ENCODE data around the gene TRIM63. TPM values are rescaled to one million over a fixed set of nuclear protein-coding genes. Genes with fewer than 3 reads are reported as not detected.

Gene TRIM63
- total RNA-seq, 2 donors from 2014 or later: not detected

- H3K36me3 Mint-ChIP-seq (ENCODE audit: low read depth): no peaks in the 10 kb centered on the region
- H3K27me3 Mint-ChIP-seq (ENCODE audit: insufficient read depth): peaks cover 5% of the 10 kb centered on the region
- Histone ChIP-seq H3K9ac (ENCODE audit: extremely low read depth, low read length, poor library complexity, severe bottlenecking) (no peak overlapping the region), H3K27ac (ENCODE audit: low read depth, low read length) (no peak overlapping the region), H3K4me3 (ENCODE audit: low read length) (no peak overlapping the region), H3K4me1 (ENCODE audit: control insufficient read depth, insufficient read depth, low read length) (no peaks in the 10 kb centered on the region), H3K9me3 (ENCODE audit: control insufficient read depth, low read length) (no peaks in the 10 kb centered on the region), H3K36me3 (ENCODE audit: control insufficient read depth, insufficient read depth, low read length) (no peaks in the 10 kb centered on the region), H3K27me3 (ENCODE audit: control insufficient read depth, insufficient read depth, low read length, poor library complexity, severe bottlenecking) (no peaks in the 10 kb centered on the region)
- no peak overlapping the region for H3K27ac Mint-ChIP-seq
- no peak for TF ChIP-seq CTCF (conservative IDR thresholded peaks at IDR 0.05)
- H3K4me3 Mint-ChIP-seq: no peak overlapping the region
- WGBS, 2 experiments (ENCODE audit: insufficient coverage in 1 of 2, insufficient read length in 1 of 2): 90 to 94% methylated on average over 3 to 4 of the region's 4 CpGs
- no peak for DNase-seq
- H3K9me3 Mint-ChIP-seq: no peaks in the 10 kb centered on the region
- no peaks in the 10 kb centered on the region for H3K4me1 Mint-ChIP-seq
Observed at GRCh38 chr1:26005434-26006105, 61.9 kb downstream of the TRIM63 start.

GRCh38 chr1:26003756-26004155, 63.7 kb downstream of the TRIM63 start:
- Histone ChIP-seq H3K27me3 (ENCODE audit: control insufficient read depth, insufficient read depth, low read length, poor library complexity, severe bottlenecking) (no peaks in the 10 kb centered on the region), H3K27ac (ENCODE audit: low read depth, low read length) (no peak overlapping the region), H3K9ac (ENCODE audit: extremely low read depth, low read length, poor library complexity, severe bottlenecking) (no peak overlapping the region), H3K9me3 (ENCODE audit: control insufficient read depth, low read length) (no peaks in the 10 kb centered on the region), H3K36me3 (ENCODE audit: control insufficient read depth, insufficient read depth, low read length) (no peaks in the 10 kb centered on the region), H3K4me3 (ENCODE audit: low read length) (no peak overlapping the region), H3K4me1 (ENCODE audit: control insufficient read depth, insufficient read depth, low read length) (no peaks in the 10 kb centered on the region)
- no peak for DNase-seq
- H3K27me3 Mint-ChIP-seq (ENCODE audit: insufficient read depth): peaks cover 5% of the 10 kb centered on the region
- 88 to 91% methylated on average over 2 of the region's 2 CpGs for WGBS, 2 experiments (ENCODE audit: insufficient coverage in 1 of 2, insufficient read length in 1 of 2)
- H3K27ac Mint-ChIP-seq: no peak overlapping the region
- no peaks in the 10 kb centered on the region for H3K36me3 Mint-ChIP-seq (ENCODE audit: low read depth)
- no peaks in the 10 kb centered on the region for H3K9me3 Mint-ChIP-seq
- peaks cover 6% of the 10 kb centered on the region for H3K4me1 Mint-ChIP-seq
- H3K4me3 Mint-ChIP-seq: no peak overlapping the region
- TF ChIP-seq CTCF (conservative IDR thresholded peaks at IDR 0.05): no peak

- no peaks in the 10 kb centered on the region for H3K9me3 ChIP-seq (ENCODE audit: control insufficient read depth, low read length)
- WGBS, 2 experiments (ENCODE audit: insufficient coverage in 1 of 2, insufficient read length in 1 of 2): 93 to 100% methylated on average over 1 to 4 of the region's 4 CpGs
- H3K36me3 ChIP-seq (ENCODE audit: control insufficient read depth, insufficient read depth, low read length): no peaks in the 10 kb centered on the region
- H3K36me3 Mint-ChIP-seq (ENCODE audit: low read depth): no peaks in the 10 kb centered on the region
- no peak overlapping the region for H3K9ac ChIP-seq (ENCODE audit: extremely low read depth, low read length, poor library complexity, severe bottlenecking)
- H3K9me3 Mint-ChIP-seq: no peaks in the 10 kb centered on the region
- DNase-seq: no peak
- no peaks in the 10 kb centered on the region for H3K4me1 ChIP-seq (ENCODE audit: control insufficient read depth, insufficient read depth, low read length)
- no peak overlapping the region for H3K27ac Mint-ChIP-seq
- peaks cover 5% of the 10 kb centered on the region for H3K27me3 Mint-ChIP-seq (ENCODE audit: insufficient read depth)
- peaks cover 11% of the 10 kb centered on the region for H3K4me1 Mint-ChIP-seq
- no peak overlapping the region for H3K27ac ChIP-seq (ENCODE audit: low read depth, low read length)
- H3K27me3 ChIP-seq (ENCODE audit: control insufficient read depth, insufficient read depth, low read length, poor library complexity, severe bottlenecking): no peaks in the 10 kb centered on the region
- no peak for TF ChIP-seq CTCF (conservative IDR thresholded peaks at IDR 0.05)
- H3K4me3 ChIP-seq (ENCODE audit: low read length): no peak overlapping the region
- H3K4me3 Mint-ChIP-seq: no peak overlapping the region
Observed at GRCh38 chr1:26003262-26003661, 64.2 kb downstream of the TRIM63 start.

Other genes starting within 250 kb of the TRIM63 start
- 10 to 100 TPM; 31.6 to 36.2 TPM for gene MTFR1L, start 247.7 kb downstream of the TRIM63 start, total RNA-seq
- 10 to 100 TPM; 14.3 to 19.5 TPM for gene AUNIP, start 208.2 kb downstream of the TRIM63 start, total RNA-seq
- gene PAQR7, start 191.9 kb downstream of the TRIM63 start, total RNA-seq: 10 to 100 TPM; 11.7 to 15.0 TPM
- gene STMN1, start 161.2 kb downstream of the TRIM63 start, total RNA-seq: 100 to 1,000 TPM; 543 to 585 TPM
- 10 to 100 TPM; 11.6 to 13.3 TPM for gene PAFAH2, start 69.6 kb downstream of the TRIM63 start, total RNA-seq
- 1 to 10 TPM; 3.3 to 3.7 TPM for gene EXTL1, start 45.9 kb downstream of the TRIM63 start, total RNA-seq
- gene SLC30A2, start 21.5 kb downstream of the TRIM63 start, total RNA-seq: not detected
- 1 to 10 TPM; 7.1 to 7.3 TPM for gene PDIK1L, start 44.2 kb upstream of the TRIM63 start, total RNA-seq
- 1 to 10 TPM in 1 of 2 donors, under 1 TPM in 1; 0.38 to 1.1 TPM for gene FAM110D, start 91.4 kb upstream of the TRIM63 start, total RNA-seq
- not detected for gene C1orf232, start 101.3 kb upstream of the TRIM63 start, total RNA-seq
- 10 to 100 TPM; 31.4 to 33.7 TPM for gene ZNF593, start 102.3 kb upstream of the TRIM63 start, total RNA-seq
- gene ZNF593OS, start 104.2 kb upstream of the TRIM63 start, total RNA-seq: not detected
- 10 to 100 TPM; 35.8 to 44.1 TPM for gene CNKSR1, start 109.9 kb upstream of the TRIM63 start, total RNA-seq
- gene CATSPER4, start 123.0 kb upstream of the TRIM63 start, total RNA-seq: under 1 TPM; 0.20 to 0.35 TPM
- 10 to 100 TPM; 25.6 to 43.6 TPM for gene CEP85, start 166.6 kb upstream of the TRIM63 start, total RNA-seq
- 100 to 1,000 TPM; 119 to 132 TPM for gene SH3BGRL3, start 212.5 kb upstream of the TRIM63 start, total RNA-seq
- gene UBXN11, start 239.0 kb upstream of the TRIM63 start, total RNA-seq: 10 to 100 TPM; 24.3 to 30.3 TPM

Data from endodermal cell (in vitro differentiated cells).